HEK293 (cell line): ENCODE results near the gene VIT.

ENCODE experiments used
- CTCF ChIA-PET: fragments of 350-600 bp; formaldehyde crosslinking; extraction: SDS; loops from one replicate; lab custom pipeline; 2021; ENCODE audit warnings: antibody characterized with exemption; lab: Yijun Ruan, JAX
- POLR2A ChIA-PET: fragments of 300-600 bp; formaldehyde crosslinking; extraction: SDS; loops from one replicate; lab custom pipeline; 2020; ENCODE audit warnings: antibody characterized with exemption, inconsistent platforms; lab: Yijun Ruan, JAX
- H3K27ac ChIP-seq: fragments of 200-500 bp; sonication (Bioruptor generic); 2 replicates; pipeline ENCODE4 v1.5.1; 2014; ENCODE audit warnings: low read depth, low read length, control low read depth, inconsistent platforms; ENCODE audit errors: extremely low read depth
- H3K36me3 ChIP-seq, 2 experiments: fragments of 200-500 bp in 1 of 2; sonication (Bioruptor generic) in 1 of 2; 1 replicate in 1 of 2; 2 replicates in 1 of 2; pipeline ENCODE4 v1.5.1; 2014 to 2017; ENCODE audit warnings: inconsistent platforms in 2 of 2, low read length in 2 of 2; ENCODE audit not compliant: control insufficient read depth in 2 of 2, insufficient read depth in 1 of 2
- H3K4me1 ChIP-seq: fragments of 200-500 bp; sonication (Bioruptor generic); 2 replicates; pipeline ENCODE4 v1.5.1; 2014; ENCODE audit warnings: mild to moderate bottlenecking, low read length, inconsistent platforms; ENCODE audit not compliant: control insufficient read depth, insufficient read depth
- H3K4me3 ChIP-seq: 2 replicates; pipeline ENCODE4 v1.5.1; 2011; ENCODE audit warnings: low read depth, mild to moderate bottlenecking, control low read depth, low read length, moderate library complexity
- H3K9me3 ChIP-seq: fragments of 200-500 bp; sonication (Bioruptor generic); 2 replicates; pipeline ENCODE4 v1.5.1; 2014; ENCODE audit warnings: low read depth, low read length, inconsistent platforms; ENCODE audit not compliant: control insufficient read depth, insufficient read depth
- KLF7 ChIP-seq: fragments of 450-650 bp; formaldehyde crosslinking; IDR thresholded peaks from 2 replicates; pipeline ENCODE4 v1.5.1; 2016; ENCODE audit warnings: missing biosample characterization, missing genetic modification characterization, borderline replicate concordance
- MEIS1 ChIP-seq: sonication (generic); formaldehyde crosslinking; IDR thresholded peaks from 2 replicates; pipeline ENCODE4 v1.8.1; 2022; ENCODE audit warnings: missing genetic modification reagents, mild to moderate bottlenecking, borderline replicate concordance
- MYNN ChIP-seq: fragments of 450-650 bp; formaldehyde crosslinking; IDR thresholded peaks from 2 replicates; pipeline ENCODE4 v1.5.1; 2016; ENCODE audit warnings: missing biosample characterization, missing genetic modification characterization, borderline replicate concordance
- WT1 ChIP-seq: fragments of 450-650 bp; formaldehyde crosslinking; IDR thresholded peaks from 2 replicates; pipeline ENCODE4 v1.5.1; 2016; ENCODE audit warnings: missing biosample characterization, missing genetic modification characterization
- YY1 ChIP-seq: fragments of 450-650 bp; formaldehyde crosslinking; IDR thresholded peaks from 2 replicates; pipeline ENCODE4 v1.5.1; 2018; ENCODE audit warnings: missing biosample characterization, missing genetic modification characterization
- ZBTB48 ChIP-seq: fragments of 450-650 bp; formaldehyde crosslinking; IDR thresholded peaks from 2 replicates; pipeline ENCODE4 v1.5.1; 2016; ENCODE audit warnings: missing biosample characterization, missing genetic modification characterization
- ZNF274 ChIP-seq, 2 experiments: fragments of 200-500 bp in 1 of 2; fragments of 450-650 bp in 1 of 2; sonication (Bioruptor generic) in 1 of 2; formaldehyde crosslinking in 1 of 2; IDR thresholded peaks; 2 replicates each; pipeline versions ENCODE4 v1.5.1 to v1.6.1; 2014 to 2016; ENCODE audit warnings: borderline replicate concordance in 1 of 2, inconsistent platforms in 1 of 2, low read length in 1 of 2, missing biosample characterization in 1 of 2, missing genetic modification characterization in 1 of 2
- ZNF350 ChIP-seq: fragments of 450-650 bp; formaldehyde crosslinking; IDR thresholded peaks from 2 replicates; pipeline ENCODE4 v1.5.0; 2017; ENCODE audit warnings: missing biosample characterization, mild to moderate bottlenecking, missing genetic modification characterization
- ZNF561 ChIP-seq: fragments of 450-650 bp; IDR thresholded peaks from 2 replicates; pipeline ENCODE4 v1.5.1; 2018; ENCODE audit warnings: missing biosample characterization, missing genetic modification characterization, borderline replicate concordance
- ZNF610 ChIP-seq: fragments of 450-650 bp; formaldehyde crosslinking; IDR thresholded peaks from 2 replicates; pipeline ENCODE4 v1.5.1; 2016; ENCODE audit warnings: missing biosample characterization, missing genetic modification characterization, borderline replicate concordance
- ZNF623 ChIP-seq: fragments of 450-650 bp; formaldehyde crosslinking; IDR thresholded peaks from 2 replicates; pipeline ENCODE4 v1.5.1; 2016; ENCODE audit warnings: missing biosample characterization, missing genetic modification characterization
- ZNF654 ChIP-seq: fragments of 450-650 bp; formaldehyde crosslinking; IDR thresholded peaks from 2 replicates; pipeline ENCODE4 v1.5.1; 2016; ENCODE audit warnings: low read depth, missing biosample characterization, missing genetic modification characterization
- ZNF707 ChIP-seq: fragments of 450-650 bp; formaldehyde crosslinking; IDR thresholded peaks from 2 replicates; pipeline ENCODE4 v1.5.1; 2016; ENCODE audit warnings: missing biosample characterization, missing genetic modification characterization
- TF ChIP-seq, protein P1 (sequence below): fragments of 450-650 bp; formaldehyde crosslinking; IDR thresholded peaks from 2 replicates; pipeline ENCODE4 v1.5.1; 2016; ENCODE audit warnings: missing biosample characterization, missing genetic modification characterization
- TF ChIP-seq, protein P2 (sequence below): fragments of 450-650 bp; formaldehyde crosslinking; IDR thresholded peaks from 2 replicates; pipeline ENCODE4 v1.5.1; 2016; ENCODE audit warnings: missing biosample characterization, missing genetic modification characterization
- TF ChIP-seq, protein P3 (sequence below): fragments of 450-650 bp; formaldehyde crosslinking; IDR thresholded peaks from 2 replicates; pipeline ENCODE4 v1.5.1; 2016; ENCODE audit warnings: missing biosample characterization, missing genetic modification characterization
- TF ChIP-seq, protein P4 (sequence below): fragments of 450-650 bp; formaldehyde crosslinking; IDR thresholded peaks from 2 replicates; pipeline ENCODE4 v1.5.0; 2017; ENCODE audit warnings: missing biosample characterization, missing genetic modification characterization, borderline replicate concordance
- TF ChIP-seq, protein P5 (sequence below): fragments of 450-650 bp; IDR thresholded peaks from 2 replicates; pipeline ENCODE4 v1.5.1; 2018; ENCODE audit warnings: missing biosample characterization, missing genetic modification characterization
- TF ChIP-seq, protein P6 (sequence below): fragments of 450-650 bp; formaldehyde crosslinking; IDR thresholded peaks from 2 replicates; pipeline ENCODE4 v1.5.1; 2016; ENCODE audit warnings: missing biosample characterization, missing genetic modification characterization, borderline replicate concordance

VIT gene

DNA sequence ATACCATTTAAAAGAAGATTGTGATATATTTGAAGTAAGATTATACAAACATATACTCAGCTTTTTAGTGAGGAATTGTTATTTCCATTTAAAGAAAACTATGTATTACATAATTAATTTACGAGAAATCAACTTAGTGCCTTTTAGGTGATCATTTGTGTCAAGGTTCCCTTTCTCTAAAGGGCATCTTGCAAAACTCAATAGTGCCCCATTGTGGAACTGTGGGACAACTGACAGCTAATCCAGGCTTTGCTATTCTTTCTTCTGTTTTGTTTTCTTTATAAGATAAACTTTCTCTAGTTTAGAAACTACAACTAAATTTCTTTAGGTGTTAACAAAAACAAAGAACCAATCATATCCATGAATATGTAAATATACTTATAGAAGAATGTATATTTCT, 24.3 kb upstream of the VIT start:
- H3K36me3 ChIP-seq, result no peaks in the 10 kb centered on the region
- H3K27ac ChIP-seq, result no peak overlapping the region
- CTCF ChIA-PET, result interaction anchor here (0.5 to 2.2 kb wide), 11 partner anchors 10 to 729 kb away, joined by 3 to 12 read pairs (median 4); partner anchors contain the start of gene CRIM1
- H3K9me3 ChIP-seq, result no peaks in the 10 kb centered on the region
- no peak overlapping the region for H3K4me3 ChIP-seq
- TF ChIP-seq, protein P1, sequence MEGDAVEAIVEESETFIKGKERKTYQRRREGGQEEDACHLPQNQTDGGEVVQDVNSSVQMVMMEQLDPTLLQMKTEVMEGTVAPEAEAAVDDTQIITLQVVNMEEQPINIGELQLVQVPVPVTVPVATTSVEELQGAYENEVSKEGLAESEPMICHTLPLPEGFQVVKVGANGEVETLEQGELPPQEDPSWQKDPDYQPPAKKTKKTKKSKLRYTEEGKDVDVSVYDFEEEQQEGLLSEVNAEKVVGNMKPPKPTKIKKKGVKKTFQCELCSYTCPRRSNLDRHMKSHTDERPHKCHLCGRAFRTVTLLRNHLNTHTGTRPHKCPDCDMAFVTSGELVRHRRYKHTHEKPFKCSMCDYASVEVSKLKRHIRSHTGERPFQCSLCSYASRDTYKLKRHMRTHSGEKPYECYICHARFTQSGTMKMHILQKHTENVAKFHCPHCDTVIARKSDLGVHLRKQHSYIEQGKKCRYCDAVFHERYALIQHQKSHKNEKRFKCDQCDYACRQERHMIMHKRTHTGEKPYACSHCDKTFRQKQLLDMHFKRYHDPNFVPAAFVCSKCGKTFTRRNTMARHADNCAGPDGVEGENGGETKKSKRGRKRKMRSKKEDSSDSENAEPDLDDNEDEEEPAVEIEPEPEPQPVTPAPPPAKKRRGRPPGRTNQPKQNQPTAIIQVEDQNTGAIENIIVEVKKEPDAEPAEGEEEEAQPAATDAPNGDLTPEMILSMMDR (tag by site-specific recombination), result 0 out of 2 replicates have a peak, but pooled peaks have one; percentile 19
- TF ChIP-seq ZNF707 (tag by site-specific recombination) (no peak), ZNF561 (tag by site-specific recombination) (no peak), ZNF350 (tag by site-specific recombination) (no peak), MYNN (tag by site-specific recombination) (no peak), ZNF654 (tag by site-specific recombination) (peak; percentile 58), ZNF623 (no peak), WT1 (no peak), YY1 (tag by site-specific recombination) (no peak), KLF7 (no peak), MEIS1 (no peak)
- TF ChIP-seq, protein P2, sequence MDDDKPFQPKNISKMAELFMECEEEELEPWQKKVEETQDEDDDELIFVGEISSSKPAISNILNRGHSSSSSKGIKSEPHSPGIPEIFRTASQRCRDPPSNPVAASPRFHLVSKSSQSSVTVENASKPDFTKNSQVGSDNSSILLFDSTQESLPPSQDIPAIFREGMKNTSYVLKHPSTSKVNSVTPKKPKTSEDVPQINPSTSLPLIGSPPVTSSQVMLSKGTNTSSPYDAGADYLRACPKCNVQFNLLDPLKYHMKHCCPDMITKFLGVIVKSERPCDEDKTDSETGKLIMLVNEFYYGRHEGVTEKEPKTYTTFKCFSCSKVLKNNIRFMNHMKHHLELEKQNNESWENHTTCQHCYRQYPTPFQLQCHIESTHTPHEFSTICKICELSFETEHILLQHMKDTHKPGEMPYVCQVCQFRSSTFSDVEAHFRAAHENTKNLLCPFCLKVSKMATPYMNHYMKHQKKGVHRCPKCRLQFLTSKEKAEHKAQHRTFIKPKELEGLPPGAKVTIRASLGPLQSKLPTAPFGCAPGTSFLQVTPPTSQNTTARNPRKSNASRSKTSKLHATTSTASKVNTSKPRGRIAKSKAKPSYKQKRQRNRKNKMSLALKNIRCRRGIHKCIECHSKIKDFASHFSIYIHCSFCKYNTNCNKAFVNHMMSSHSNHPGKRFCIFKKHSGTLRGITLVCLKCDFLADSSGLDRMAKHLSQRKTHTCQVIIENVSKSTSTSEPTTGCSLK (tag by site-specific recombination), result no peak
- TF ChIP-seq, protein P3, sequence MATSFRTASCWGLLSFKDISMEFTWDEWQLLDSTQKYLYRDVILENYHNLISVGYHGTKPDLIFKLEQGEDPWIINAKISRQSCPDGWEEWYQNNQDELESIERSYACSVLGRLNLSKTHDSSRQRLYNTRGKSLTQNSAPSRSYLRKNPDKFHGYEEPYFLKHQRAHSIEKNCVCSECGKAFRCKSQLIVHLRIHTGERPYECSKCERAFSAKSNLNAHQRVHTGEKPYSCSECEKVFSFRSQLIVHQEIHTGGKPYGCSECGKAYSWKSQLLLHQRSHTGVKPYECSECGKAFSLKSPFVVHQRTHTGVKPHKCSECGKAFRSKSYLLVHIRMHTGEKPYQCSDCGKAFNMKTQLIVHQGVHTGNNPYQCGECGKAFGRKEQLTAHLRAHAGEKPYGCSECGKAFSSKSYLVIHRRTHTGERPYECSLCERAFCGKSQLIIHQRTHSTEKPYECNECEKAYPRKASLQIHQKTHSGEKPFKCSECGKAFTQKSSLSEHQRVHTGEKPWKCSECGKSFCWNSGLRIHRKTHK (tag by site-specific recombination), result no peak
- no peaks in the 10 kb centered on the region for H3K4me1 ChIP-seq
- POLR2A ChIA-PET, result no interaction called here

DNA sequence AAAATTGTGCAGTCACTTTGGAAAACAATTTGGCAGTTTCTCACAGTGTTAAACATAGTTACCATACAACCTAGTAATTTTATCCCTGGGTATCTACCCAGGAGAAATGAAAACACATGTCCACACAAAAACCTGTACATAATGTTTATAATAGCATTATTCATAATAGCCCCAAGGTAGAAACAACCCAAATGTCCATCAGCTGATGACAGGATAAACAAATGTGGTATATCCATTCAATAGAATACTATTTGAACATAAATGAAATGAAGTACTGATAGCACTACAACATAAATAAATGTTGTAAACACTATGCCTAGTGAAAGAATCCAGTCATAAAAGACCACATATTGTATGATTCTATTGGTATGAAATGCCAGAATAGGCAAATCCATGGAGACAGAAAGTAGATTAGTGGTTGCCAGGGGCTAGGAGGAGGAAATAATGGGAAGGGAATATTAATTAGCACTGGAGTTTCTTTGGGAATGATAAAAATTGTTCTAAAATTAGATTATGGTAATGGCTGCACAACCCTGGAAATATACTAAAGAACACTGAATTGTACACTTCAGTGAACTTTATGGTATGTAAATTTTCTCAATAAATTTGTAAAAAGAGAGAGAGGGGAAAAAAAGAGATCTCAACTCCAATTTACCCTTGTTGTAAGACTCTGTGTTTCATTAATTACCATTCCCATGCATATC, 20.8 kb upstream of the VIT start:
- ChIA-PET CTCF (interaction anchor here (1.0 kb wide), 1 partner anchor 11 kb away, joined by 5 read pairs; no protein-coding TSS in a partner anchor), POLR2A (no interaction called here)
- H3K36me3 ChIP-seq, result no peaks in the 10 kb centered on the region
- no peaks in the 10 kb centered on the region for H3K9me3 ChIP-seq
- H3K4me1 ChIP-seq, result no peaks in the 10 kb centered on the region
- no peak overlapping the region for H3K27ac ChIP-seq
- no peak overlapping the region for H3K4me3 ChIP-seq
- TF ChIP-seq, protein P4, sequence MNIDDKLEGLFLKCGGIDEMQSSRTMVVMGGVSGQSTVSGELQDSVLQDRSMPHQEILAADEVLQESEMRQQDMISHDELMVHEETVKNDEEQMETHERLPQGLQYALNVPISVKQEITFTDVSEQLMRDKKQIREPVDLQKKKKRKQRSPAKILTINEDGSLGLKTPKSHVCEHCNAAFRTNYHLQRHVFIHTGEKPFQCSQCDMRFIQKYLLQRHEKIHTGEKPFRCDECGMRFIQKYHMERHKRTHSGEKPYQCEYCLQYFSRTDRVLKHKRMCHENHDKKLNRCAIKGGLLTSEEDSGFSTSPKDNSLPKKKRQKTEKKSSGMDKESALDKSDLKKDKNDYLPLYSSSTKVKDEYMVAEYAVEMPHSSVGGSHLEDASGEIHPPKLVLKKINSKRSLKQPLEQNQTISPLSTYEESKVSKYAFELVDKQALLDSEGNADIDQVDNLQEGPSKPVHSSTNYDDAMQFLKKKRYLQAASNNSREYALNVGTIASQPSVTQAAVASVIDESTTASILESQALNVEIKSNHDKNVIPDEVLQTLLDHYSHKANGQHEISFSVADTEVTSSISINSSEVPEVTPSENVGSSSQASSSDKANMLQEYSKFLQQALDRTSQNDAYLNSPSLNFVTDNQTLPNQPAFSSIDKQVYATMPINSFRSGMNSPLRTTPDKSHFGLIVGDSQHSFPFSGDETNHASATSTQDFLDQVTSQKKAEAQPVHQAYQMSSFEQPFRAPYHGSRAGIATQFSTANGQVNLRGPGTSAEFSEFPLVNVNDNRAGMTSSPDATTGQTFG, result no peak
- TF ChIP-seq, protein P5, sequence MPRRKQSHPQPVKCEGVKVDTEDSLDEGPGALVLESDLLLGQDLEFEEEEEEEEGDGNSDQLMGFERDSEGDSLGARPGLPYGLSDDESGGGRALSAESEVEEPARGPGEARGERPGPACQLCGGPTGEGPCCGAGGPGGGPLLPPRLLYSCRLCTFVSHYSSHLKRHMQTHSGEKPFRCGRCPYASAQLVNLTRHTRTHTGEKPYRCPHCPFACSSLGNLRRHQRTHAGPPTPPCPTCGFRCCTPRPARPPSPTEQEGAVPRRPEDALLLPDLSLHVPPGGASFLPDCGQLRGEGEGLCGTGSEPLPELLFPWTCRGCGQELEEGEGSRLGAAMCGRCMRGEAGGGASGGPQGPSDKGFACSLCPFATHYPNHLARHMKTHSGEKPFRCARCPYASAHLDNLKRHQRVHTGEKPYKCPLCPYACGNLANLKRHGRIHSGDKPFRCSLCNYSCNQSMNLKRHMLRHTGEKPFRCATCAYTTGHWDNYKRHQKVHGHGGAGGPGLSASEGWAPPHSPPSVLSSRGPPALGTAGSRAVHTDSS (tag by site-specific recombination), result no peak
- no peak for TF ChIP-seq ZNF610 (tag by site-specific recombination)
- TF ChIP-seq ZNF274 (IDR thresholded peaks at IDR 0.05; ENCODE audit: low read length), result no peak
- TF ChIP-seq ZNF274 (tag by site-specific recombination; IDR thresholded peaks at IDR 0.05; ENCODE audit: borderline replicate concordance), result no peak
- TF ChIP-seq, protein P6, sequence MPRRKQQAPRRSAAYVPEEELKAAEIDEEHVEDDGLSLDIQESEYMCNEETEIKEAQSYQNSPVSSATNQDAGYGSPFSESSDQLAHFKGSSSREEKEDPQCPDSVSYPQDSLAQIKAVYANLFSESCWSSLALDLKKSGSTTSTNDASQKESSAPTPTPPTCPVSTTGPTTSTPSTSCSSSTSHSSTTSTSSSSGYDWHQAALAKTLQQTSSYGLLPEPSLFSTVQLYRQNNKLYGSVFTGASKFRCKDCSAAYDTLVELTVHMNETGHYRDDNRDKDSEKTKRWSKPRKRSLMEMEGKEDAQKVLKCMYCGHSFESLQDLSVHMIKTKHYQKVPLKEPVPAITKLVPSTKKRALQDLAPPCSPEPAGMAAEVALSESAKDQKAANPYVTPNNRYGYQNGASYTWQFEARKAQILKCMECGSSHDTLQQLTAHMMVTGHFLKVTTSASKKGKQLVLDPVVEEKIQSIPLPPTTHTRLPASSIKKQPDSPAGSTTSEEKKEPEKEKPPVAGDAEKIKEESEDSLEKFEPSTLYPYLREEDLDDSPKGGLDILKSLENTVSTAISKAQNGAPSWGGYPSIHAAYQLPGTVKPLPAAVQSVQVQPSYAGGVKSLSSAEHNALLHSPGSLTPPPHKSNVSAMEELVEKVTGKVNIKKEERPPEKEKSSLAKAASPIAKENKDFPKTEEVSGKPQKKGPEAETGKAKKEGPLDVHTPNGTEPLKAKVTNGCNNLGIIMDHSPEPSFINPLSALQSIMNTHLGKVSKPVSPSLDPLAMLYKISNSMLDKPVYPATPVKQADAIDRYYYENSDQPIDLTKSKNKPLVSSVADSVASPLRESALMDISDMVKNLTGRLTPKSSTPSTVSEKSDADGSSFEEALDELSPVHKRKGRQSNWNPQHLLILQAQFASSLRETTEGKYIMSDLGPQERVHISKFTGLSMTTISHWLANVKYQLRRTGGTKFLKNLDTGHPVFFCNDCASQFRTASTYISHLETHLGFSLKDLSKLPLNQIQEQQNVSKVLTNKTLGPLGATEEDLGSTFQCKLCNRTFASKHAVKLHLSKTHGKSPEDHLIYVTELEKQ (tag by site-specific recombination), result no peak
- no peak for TF ChIP-seq ZBTB48
